Adrenal gland (tissue), 5 donors: ENCODE results near the gene TENM4.

ENCODE experiments used
- CTCF ChIP-seq, 6 experiments: fragments of 450-650 bp in 4 of 6; fragments of 200-600 bp in 2 of 6; sonication (generic) in 1 of 6; IDR thresholded peaks; 1 replicate in 5 of 6; 2 replicates in 1 of 6; pipeline versions ENCODE4 v1.5.1 to v1.8.0; 2016 to 2021; ENCODE audit warnings: antibody characterized with exemption in 6 of 6, mild to moderate bottlenecking in 2 of 6, moderate library complexity in 1 of 6
- POLR2A ChIP-seq, 2 donors: fragments of 450-650 bp; IDR thresholded peaks; one replicate each; pipeline ENCODE4 v1.6.1; 2017; ENCODE audit warnings: antibody characterized with exemption in 2 of 2, mild to moderate bottlenecking in 2 of 2, moderate library complexity in 1 of 2
- donor health status: DM: no; HTN: no; CAD: no.

GRCh38 chr11:79007771-79008402 lies 432.9 kb downstream of the TENM4 start:
- TF ChIP-seq CTCF (IDR thresholded peaks at IDR 0.05) (no peak), POLR2A (IDR thresholded peaks at IDR 0.05) (no peak)
